Heart right ventricle (tissue), 16 donors: ENCODE data around the gene TMTC4. TPM values are rescaled to one million over a fixed set of nuclear protein-coding genes. Genes with fewer than 3 reads are reported as not detected.

Experiments used
- ATAC-seq, 8 donors: fragments of 200-7000 bp; cut with Tn5 transposase; one replicate each; pipeline ENCODE4 v1.9.1; 2020; ENCODE audit warnings: mild to moderate bottlenecking in 8 of 8, moderate library complexity in 8 of 8, moderate number of reproducible peaks in 1 of 8
- DNase-seq, 2 donors: peaks; one replicate each; pipeline ENCODE4 v3.0.0-alpha.2; 2020
- H3K27ac ChIP-seq, 10 donors: fragments of 200-600 bp; sonication (generic) in 2 of 10; one replicate each; pipeline versions ENCODE4 v1.5.0 to v1.8.0; 2020 to 2022; ENCODE audit warnings: mild to moderate bottlenecking in 3 of 10
- H3K27me3 ChIP-seq, 7 donors: fragments of 200-600 bp; one replicate each; pipeline ENCODE4 v1.8.0; 2021 to 2022; ENCODE audit warnings: mild to moderate bottlenecking in 2 of 7
- H3K36me3 ChIP-seq, 9 donors: fragments of 200-600 bp; sonication (generic) in 1 of 9; one replicate each; pipeline versions ENCODE4 v1.5.0 to v1.8.0; 2020 to 2022; ENCODE audit warnings: mild to moderate bottlenecking in 2 of 9
- H3K4me1 ChIP-seq, 9 donors: fragments of 200-600 bp; sonication (generic) in 1 of 9; one replicate each; pipeline versions ENCODE4 v1.5.0 to v1.8.0; 2020 to 2022; ENCODE audit warnings: mild to moderate bottlenecking in 4 of 9
- H3K4me3 ChIP-seq, 10 donors: fragments of 200-600 bp; sonication (generic) in 2 of 10; one replicate each; pipeline versions ENCODE4 v1.5.0 to v1.8.0; 2020 to 2022; ENCODE audit warnings: mild to moderate bottlenecking in 7 of 10, moderate library complexity in 2 of 10
- H3K9me3 ChIP-seq, 11 donors: fragments of 200-600 bp in 10 of 11; sonication (generic) in 2 of 11; one replicate each; pipeline versions ENCODE4 v1.5.0 to v1.8.0; 2013 to 2022; ENCODE audit warnings: mild to moderate bottlenecking in 2 of 11, control low read depth in 1 of 11, moderate library complexity in 1 of 11
- CTCF ChIP-seq, 9 donors: fragments of 200-600 bp; sonication (generic) in 2 of 9; IDR thresholded peaks; one replicate each; pipeline versions ENCODE4 v1.5.0 to v1.8.0; 2021 to 2022; ENCODE audit warnings: antibody characterized with exemption in 9 of 9, mild to moderate bottlenecking in 5 of 9, moderate library complexity in 1 of 9
- WGBS, 2 donors: extraction: QIAGEN DNeasy Blood & Tissue Kit; methylation state at CpG; one replicate each; pipeline ENCODE4 v1.1.7; 2013; ENCODE audit warnings: inconsistent platforms in 1 of 2; 5-methylcytosine and 5-hydroxymethylcytosine counted together
- intact Hi-C, 10 donors: fragments of 100-400 bp; cut with DNase I; formaldehyde crosslinking; loops; one replicate each; pipeline versions ENCODE4 v1.11.1 to v1.14.2; 2022
- polyA plus RNA-seq, 2 donors: library from polyadenylated mRNA; stranded (reverse); fragments of 200-250 nt; gene quantifications; one replicate each; pipeline ENCODE4 v1.2.3, GENCODE V29; 2013
- total RNA-seq, 10 donors: library from RNA; stranded (reverse); fragmentation: NEBNext Ultra II Directional in 3 of 10; extraction: Animal tissue kit (Norgen Biotek cat#: 25700) in 3 of 10; gene quantifications; one replicate each; pipeline versions ENCODE4 v1.2.1 to v1.2.4, GENCODE V29; 2021 to 2023
- donor health status: Arrhythmogenic right ventricular cardiomyopathy.
- donor health status: ischemic (EF 13 %, LVEDD 7.1; RV severe dilation, severe dysfunction).
- donor health status: healthy with polysubstance abuse.
- donor health status: DM: no; HTN: yes; CAD: no.
- donor health status: DM: no; HTN: no; CAD: no.
- donor health status: ischemic (EF 25% LVEDD 6.9; RV normal size, moderate dysfunction).
- donor health status: ischemic (EF 25% LVEDD 5.7; RV mildly dilated, moderate dysfunction).
- donor health status: healthy.
- donor health status: DM: yes; HTN: yes; CAD: no.
- donor health status: Ischemic cardiomyopathy.
- donor health status: ischemic (EF 35%, LVEDD 5.7; RV mildly dilated, moderate dysfunction).
- donor health status: nonischemic (EF 11% LVEDD 7.7; RV severe dilation, severe dysfunction).
- donor health status: DM: yes; HTN: yes; CAD: no.
- donor health status: PGD.
- donor health status: ischemic (EF 29% LVEDD 5.4; RV normal size, mild dysfunction).
- donor health status: nonischemic (EF 23%, LVEDD 6.1; RV moderate dilation, normal function).

The TMTC4 gene
- total and polyA plus RNA-seq, 12 donors: 2.5 to 9.4 (median 6.0) TPM

GRCh38 chr13:100652510-100652909, 22.1 kb downstream of the TMTC4 start:
- intact Hi-C loops: no loop called here
- H3K27me3 ChIP-seq: no peaks in the 10 kb centered on the region
- no peak overlapping the region for H3K4me3 ChIP-seq
- WGBS, 2 donors: 87 to 91% methylated on average over 2 of the region's 2 CpGs
- DNase-seq (no peak), ATAC-seq (no peak)
- TF ChIP-seq CTCF (IDR thresholded peaks at IDR 0.05): no peak
- peaks cover 0 to 56% (median 5%) of the 10 kb centered on the region in 9 donors for H3K36me3 ChIP-seq
- no peaks in the 10 kb centered on the region for H3K9me3 ChIP-seq
- H3K4me1 ChIP-seq: no peaks in the 10 kb centered on the region
- no peak overlapping the region for H3K27ac ChIP-seq

- no peak for DNase-seq
- no peaks in the 10 kb centered on the region for H3K4me1 ChIP-seq
- no peaks in the 10 kb centered on the region for H3K27me3 ChIP-seq
- 75 to 83% methylated on average over 14 of the region's 14 CpGs for WGBS, 2 donors
- no peak overlapping the region for H3K4me3 ChIP-seq
- H3K27ac ChIP-seq: no peak overlapping the region
- no peak for ATAC-seq
- H3K36me3 ChIP-seq: peaks cover 0 to 34% (median 0%) of the 10 kb centered on the region in 9 donors
- intact Hi-C loops: no loop called here
- no peak for TF ChIP-seq CTCF (IDR thresholded peaks at IDR 0.05)
- H3K9me3 ChIP-seq: no peaks in the 10 kb centered on the region
These were observed 24.3 kb downstream of the TMTC4 start for GRCh38 chr13:100650326-100650725.

- no peaks in the 10 kb centered on the region for H3K4me1 ChIP-seq
- H3K27ac ChIP-seq: no peak overlapping the region
- ATAC-seq: no peak
- DNase-seq: no peak
- TF ChIP-seq CTCF (IDR thresholded peaks at IDR 0.05): no peak
- H3K27me3 ChIP-seq: no peaks in the 10 kb centered on the region
- H3K36me3 ChIP-seq: peaks cover 0 to 19% (median 0%) of the 10 kb centered on the region in 9 donors
- WGBS, 2 donors: 81 to 87% methylated on average over 4 of the region's 4 CpGs
- H3K9me3 ChIP-seq: no peaks in the 10 kb centered on the region
- H3K4me3 ChIP-seq: no peak overlapping the region
- intact Hi-C loops: no loop called here
These were observed 26.2 kb downstream of the TMTC4 start for GRCh38 chr13:100648354-100648753.

- H3K9me3 ChIP-seq: no peaks in the 10 kb centered on the region
- peaks cover 0 to 24% (median 3%) of the 10 kb centered on the region in 9 donors for H3K36me3 ChIP-seq
- intact Hi-C loops: no loop called here
- no peaks in the 10 kb centered on the region for H3K4me1 ChIP-seq
- no peak for TF ChIP-seq CTCF (IDR thresholded peaks at IDR 0.05)
- no peak overlapping the region for H3K27ac ChIP-seq
- 95 to 96% methylated on average over 10 of the region's 10 CpGs for WGBS, 2 donors
- no peak overlapping the region for H3K4me3 ChIP-seq
- no peak for DNase-seq
- no peak for ATAC-seq
- H3K27me3 ChIP-seq: no peaks in the 10 kb centered on the region
These were observed 27.7 kb downstream of the TMTC4 start for GRCh38 chr13:100646871-100647270.
